SH-SY5Y (cell line): ENCODE measurements around the gene GPR157.

Experiments used
- GATA2 ChIP-seq: IDR thresholded peaks from 2 replicates; pipeline ENCODE4 v1.6.1; 2011; ENCODE audit warnings: mild to moderate bottlenecking, low read depth, low read length
- GATA3 ChIP-seq: IDR thresholded peaks from 2 replicates; pipeline ENCODE4 v1.6.1; 2011; ENCODE audit warnings: low read depth, mild to moderate bottlenecking, low read length, moderate library complexity

GRCh38 chr1:9153152-9153551, 24.2 kb upstream of the GPR157 start:
- TF ChIP-seq GATA2 (no peak), GATA3 (no peak)
